H1 (cell line): Measurements from ENCODE around the gene MUC2. TPM values are rescaled to one million over a fixed set of nuclear protein-coding genes. Genes with fewer than 3 reads are reported as not detected.

Source experiments
- CTCF ChIA-PET: fragments of 300-600 bp; sonication (Branson Sonifier 250); formaldehyde crosslinking; loops from one replicate; lab custom pipeline; 2021; ENCODE audit not compliant: partially characterized antibody; lab: Charles Lee
- POLR2A ChIA-PET: fragments of 300-600 bp; sonication (Branson Sonifier 250); formaldehyde crosslinking; loops from one replicate; lab custom pipeline; 2021; ENCODE audit warnings: inconsistent platforms; ENCODE audit not compliant: partially characterized antibody; lab: Charles Lee
- DNase-seq, 2 experiments: peaks; one replicate each; pipeline versions ENCODE4 v3.0.0 to v3.0.0-alpha.2; 2010 to 2022; ENCODE audit warnings: low spot score in 2 of 2, low read depth in 1 of 2, mixed read lengths in 1 of 2
- FAIRE-seq: peaks from 2 replicates; lab custom pipeline; 2011; peaks lifted over from hg19 to GRCh38; lab: Jason Lieb, UNC
- H2AFZ ChIP-seq: 2 replicates; pipeline ENCODE4 v1.8.1; 2012; ENCODE audit warnings: low read length, inconsistent platforms
- H2AK5ac ChIP-seq: 2 replicates; pipeline ENCODE4 v1.6.1; 2013; ENCODE audit warnings: low read depth, low read length
- H2BK120ac ChIP-seq: replicated peaks from 2 replicates; pipeline ENCODE3; 2013; ENCODE audit warnings: low read depth, low read length, inconsistent platforms
- H2BK12ac ChIP-seq: 2 replicates; pipeline ENCODE4 v1.6.1; 2013; ENCODE audit warnings: low read depth, low read length
- H2BK15ac ChIP-seq: 2 replicates; pipeline ENCODE4 v1.6.1; 2013; ENCODE audit warnings: low read length
- H2BK20ac ChIP-seq: 2 replicates; pipeline ENCODE4 v1.6.1; 2013; ENCODE audit warnings: low read length
- H2BK5ac ChIP-seq: 2 replicates; pipeline ENCODE4 v1.6.1; 2013; ENCODE audit warnings: low read depth, low read length
- H3K14ac ChIP-seq: 2 replicates; pipeline ENCODE4 v1.6.1; 2013; ENCODE audit warnings: inconsistent platforms; ENCODE audit not compliant: insufficient read length
- H3K18ac ChIP-seq: 2 replicates; pipeline ENCODE4 v1.6.1; 2013; ENCODE audit warnings: low read length; ENCODE audit errors: extremely low read depth
- H3K23ac ChIP-seq: 2 replicates; pipeline ENCODE4 v1.6.1; 2013; ENCODE audit warnings: inconsistent platforms; ENCODE audit not compliant: insufficient read length
- H3K23me2 ChIP-seq: 2 replicates; pipeline ENCODE4 v1.6.1; 2013; ENCODE audit warnings: low read depth, low read length
- H3K27ac ChIP-seq: 2 replicates; pipeline ENCODE4 v1.6.1; 2011; ENCODE audit warnings: low read depth, low read length, inconsistent platforms
- H3K27me3 ChIP-seq, 4 experiments: replicated peaks in 1 of 4; 1 replicate in 1 of 4; 2 replicates in 3 of 4; pipeline versions ENCODE4 v1.6.1 to v1.8.1; 2011 to 2013; ENCODE audit warnings: low read length in 3 of 4, mild to moderate bottlenecking in 3 of 4, inconsistent platforms in 2 of 4, mixed read lengths in 2 of 4, moderate library complexity in 1 of 4; ENCODE audit not compliant: control insufficient read depth in 3 of 4, insufficient read depth in 3 of 4; ENCODE audit errors: extremely low read depth in 1 of 4
- H3K36me3 ChIP-seq, 4 experiments: 2 replicates each; pipeline versions ENCODE4 v1.6.1 to v1.8.1; 2011 to 2013; ENCODE audit warnings: mild to moderate bottlenecking in 4 of 4, low read length in 3 of 4, moderate library complexity in 2 of 4, control low read depth in 1 of 4, inconsistent platforms in 1 of 4; ENCODE audit not compliant: insufficient read depth in 4 of 4, control insufficient read depth in 2 of 4
- H3K4ac ChIP-seq: replicated peaks from 2 replicates; pipeline ENCODE3; 2013; ENCODE audit warnings: low read length, low read depth, mixed read lengths, inconsistent platforms; ENCODE audit not compliant: insufficient read length
- H3K4me1 ChIP-seq, 4 experiments: replicated peaks in 1 of 4; 1 replicate in 1 of 4; 2 replicates in 3 of 4; pipeline versions ENCODE4 v1.6.1 to v1.8.1; 2011 to 2013; ENCODE audit warnings: low read length in 3 of 4, inconsistent platforms in 2 of 4, mixed read lengths in 1 of 4; ENCODE audit not compliant: insufficient read depth in 4 of 4, control insufficient read depth in 3 of 4
- H3K4me2 ChIP-seq, 2 experiments: 2 replicates each; pipeline versions ENCODE4 v1.6.1 to v1.8.1; 2011 to 2013; ENCODE audit warnings: low read depth in 2 of 2, low read length in 2 of 2, control low read depth in 1 of 2, inconsistent platforms in 1 of 2, mild to moderate bottlenecking in 1 of 2; ENCODE audit not compliant: insufficient read depth in 1 of 2
- H3K4me3 ChIP-seq, 4 experiments: fragments of 200-600, 300-600 bp in 1 of 4; sonication (generic), shearing (Covaris generic), sonication (Bioruptor Twin) in 1 of 4; 2 replicates each; pipeline versions ENCODE4 v1.5.1 to v1.8.1; 2011 to 2016; ENCODE audit warnings: low read length in 4 of 4, low read depth in 3 of 4, control low read depth in 2 of 4, inconsistent platforms in 2 of 4, mild to moderate bottlenecking in 2 of 4, mixed read lengths in 1 of 4, moderate library complexity in 1 of 4; ENCODE audit not compliant: insufficient read depth in 2 of 4; ENCODE audit errors: extremely low read depth in 1 of 4
- H3K56ac ChIP-seq: replicated peaks from 2 replicates; pipeline ENCODE3; 2013; ENCODE audit warnings: low read depth, mild to moderate bottlenecking, mixed read lengths, low read length, inconsistent platforms; ENCODE audit not compliant: insufficient read length
- H3K79me1 ChIP-seq: 2 replicates; pipeline ENCODE4 v1.6.1; 2013; ENCODE audit warnings: low read depth, low read length, control low read depth
- H3K79me2 ChIP-seq, 2 experiments: 2 replicates each; pipeline versions ENCODE4 v1.6.1 to v1.8.1; 2012 to 2013; ENCODE audit warnings: low read length in 2 of 2, mild to moderate bottlenecking in 2 of 2, inconsistent platforms in 1 of 2; ENCODE audit not compliant: insufficient read depth in 2 of 2, control insufficient read depth in 1 of 2
- H3K9ac ChIP-seq, 4 experiments: replicated peaks in 1 of 4; 1 replicate in 1 of 4; 2 replicates in 3 of 4; pipeline versions ENCODE4 v1.6.1 to v1.8.1; 2011 to 2013; ENCODE audit warnings: low read depth in 3 of 4, low read length in 3 of 4, control low read depth in 2 of 4, mild to moderate bottlenecking in 2 of 4, moderate library complexity in 2 of 4, inconsistent platforms in 1 of 4; ENCODE audit errors: extremely low read depth in 1 of 4
- H3K9me3 ChIP-seq, 2 experiments: 2 replicates each; pipeline versions ENCODE4 v1.6.1 to v1.8.1; 2012 to 2013; ENCODE audit warnings: mild to moderate bottlenecking in 2 of 2, moderate library complexity in 2 of 2, control low read depth in 1 of 2, inconsistent platforms in 1 of 2, low read depth in 1 of 2, low read length in 1 of 2, mixed read lengths in 1 of 2; ENCODE audit not compliant: insufficient read depth in 2 of 2
- H4K20me1 ChIP-seq, 2 experiments: replicated peaks in 1 of 2; 2 replicates each; pipeline versions ENCODE3 to v1.8.1; 2011 to 2013; ENCODE audit warnings: inconsistent platforms in 2 of 2, low read length in 2 of 2, mild to moderate bottlenecking in 1 of 2; ENCODE audit not compliant: insufficient read depth in 2 of 2, control insufficient read depth in 1 of 2
- H4K5ac ChIP-seq: 2 replicates; pipeline ENCODE4 v1.6.1; 2013; ENCODE audit warnings: low read length, low read depth, mixed read lengths, inconsistent platforms; ENCODE audit not compliant: insufficient read length
- H4K8ac ChIP-seq: 2 replicates; pipeline ENCODE4 v1.8.0; 2013; ENCODE audit warnings: mild to moderate bottlenecking, moderate library complexity, low read length, inconsistent platforms; ENCODE audit not compliant: insufficient read depth; ENCODE audit errors: extremely low read depth
- H4K91ac ChIP-seq: replicated peaks from 2 replicates; pipeline ENCODE3; 2013; ENCODE audit warnings: low read length, mixed read lengths, inconsistent platforms; ENCODE audit not compliant: insufficient read length
- CTCF ChIP-seq, 3 experiments: IDR thresholded peaks; 1 replicate in 2 of 3; 2 replicates in 1 of 3; pipeline versions ENCODE4 v1.5.1 to v1.6.1; 2011; ENCODE audit warnings: low read length in 3 of 3, mild to moderate bottlenecking in 3 of 3, inconsistent platforms in 2 of 3, low read depth in 1 of 3, moderate library complexity in 1 of 3; ENCODE audit not compliant: insufficient read depth in 1 of 3; ENCODE audit errors: control extremely low read depth in 1 of 3
- YY1 ChIP-seq: IDR thresholded peaks from 2 replicates; pipeline ENCODE4 v1.6.1; 2011; ENCODE audit warnings: low read depth, mild to moderate bottlenecking, low read length
- WGBS, 2 experiments: shearing (Covaris generic) in 1 of 2; methylation state at CpG; one replicate each; pipeline versions ENCODE4 v1.1.6 to v1.1.7; 2013 to 2015; ENCODE audit warnings: low lambda C conversion rate in 2 of 2, mixed read lengths in 2 of 2, inconsistent platforms in 1 of 2, low coverage in 1 of 2, missing lambda C conversion rate in 1 of 2; ENCODE audit not compliant: insufficient replicate concordance in 2 of 2, insufficient coverage in 1 of 2, insufficient read length in 1 of 2; ENCODE audit errors: extremely low coverage in 1 of 2, missing lambda C conversion rate in 1 of 2; 5-methylcytosine and 5-hydroxymethylcytosine counted together
- polyA plus RNA-seq, 7 experiments: library from polyadenylated mRNA; depleted of rRNA in 3 of 7; stranded (reverse) in 5 of 7; unstranded in 2 of 7; fragments of >200 nt in 5 of 7; fragments of 200-250 nt in 2 of 7; gene quantifications; 1 replicate in 5 of 7; 2 replicates in 1 of 7; 4 replicates in 1 of 7; pipeline versions ENCODE4 v1.2.1 to v1.2.3, GENCODE V29; 2011 to 2013; ENCODE audit warnings: missing spikeins in 2 of 7, mixed read lengths in 2 of 7
- total RNA-seq: library from RNA; stranded (reverse); fragmentation: NEBNext Ultra II Directional; extraction: Animal tissue kit (Norgen Biotek cat#: 25700); gene quantifications from 2 replicates; pipeline ENCODE4 v1.2.1, GENCODE V29; 2021

The MUC2 gene
- total and polyA plus RNA-seq, 2 of the 8 experiments (the other 6 are each of a cell fraction or from before 2014, with no cell fraction given) = not detected

DNA sequence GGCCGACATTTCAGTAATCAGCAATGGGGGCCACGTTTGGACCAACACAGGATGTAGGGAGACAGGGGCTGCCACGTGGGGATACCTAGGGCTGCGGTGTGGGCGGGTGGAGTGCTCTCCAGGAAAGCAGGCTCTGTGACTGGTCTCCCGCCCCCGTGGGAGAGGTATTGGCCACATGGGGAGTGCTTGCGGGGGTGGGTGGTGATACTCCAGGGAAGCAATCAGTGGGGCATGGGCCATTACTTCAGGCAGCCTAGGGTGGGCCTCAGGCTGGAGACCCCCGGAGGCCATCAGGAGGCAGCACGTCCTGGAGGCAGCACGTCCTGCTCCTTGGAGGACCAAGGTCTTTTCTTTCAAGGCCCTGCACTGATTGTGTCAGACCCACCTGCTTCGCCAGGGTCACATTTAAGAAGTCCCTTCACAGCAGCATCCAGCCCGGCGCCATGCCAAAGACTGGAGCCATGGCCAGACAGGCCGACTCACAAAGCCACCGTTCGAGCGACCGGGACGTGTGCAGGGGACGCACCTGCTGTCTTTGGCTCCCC is 3.0 kb upstream of the MUC2 start:
- no peak overlapping the region for H2BK20ac ChIP-seq
- POLR2A ChIA-PET = no interaction called here
- H3K14ac ChIP-seq = no peak overlapping the region
- no peak overlapping the region for H3K23ac ChIP-seq
- H2BK5ac ChIP-seq = no peak overlapping the region
- peaks cover 0 to 2% of the 10 kb centered on the region in 2 experiments for H4K20me1 ChIP-seq
- H2BK12ac ChIP-seq = no peak overlapping the region; the same call in 1 of the 2 replicates
- no peak overlapping the region for H4K91ac ChIP-seq
- no peak overlapping the region for H3K4me3 ChIP-seq
- TF ChIP-seq YY1 (no peak), CTCF (IDR thresholded peaks at IDR 0.05; ENCODE audit: control extremely low read depth in 1 of 3, insufficient read depth in 1 of 3, low read depth in 1 of 3, low read length in 3 of 3) (peak in 2 of 3 experiments; percentile 12 to 16; a peak in 3 of 4 replicates)
- TF ChIP-seq, all 59 proteins: peak for 1
- CTCF ChIA-PET = no interaction called here
- Histone ChIP-seq H3K4me1 (peaks cover 0 to 3% (median 0%) of the 10 kb centered on the region in 4 experiments; a peak in 2 of 7 replicates), H3K9ac (no peak overlapping the region), H3K4me2 (no peak overlapping the region), H3K36me3 (no peaks in the 10 kb centered on the region), H3K79me2 (no peaks in the 10 kb centered on the region), H3K27ac (no peak overlapping the region), H2AK5ac (no peak overlapping the region), H4K5ac (no peak overlapping the region), H3K27me3 (peaks cover 0 to 2% (median 0%) of the 10 kb centered on the region in 4 experiments; a peak in 1 of 7 replicates), H4K8ac (no peak overlapping the region), H2AFZ (no peak overlapping the region), H3K4ac (no peak overlapping the region), H2BK15ac (no peak overlapping the region), H3K23me2 (peaks cover 6% of the 10 kb centered on the region; the same call in 1 of the 2 replicates), H2BK120ac (no peak overlapping the region), H3K18ac (no peak overlapping the region), H3K56ac (no peak overlapping the region), H3K79me1 (no peaks in the 10 kb centered on the region), H3K9me3 (no peaks in the 10 kb centered on the region)
- WGBS, 2 experiments = 89% methylated on average over 20 of the region's 21 CpGs; no CpG with 5 or more reads in 1 of the 2 experiments
- FAIRE-seq = no peak
- DNase-seq = peak in 1 of 2 experiments; percentile 41
